Muscle of arm (tissue), 14 donors: ENCODE data around the gene KATNBL1. TPM values are rescaled to one million over a fixed set of nuclear protein-coding genes. Genes with fewer than 3 reads are reported as not detected.

ENCODE experiments used
- DNase-seq: peaks from one replicate; pipeline ENCODE4 v3.0.0-alpha.2; 2013
- long read RNA-seq, 11 donors: transcript quantifications; one replicate each; lab custom pipeline, GENCODE V29; 2026
- polyA plus RNA-seq, 12 donors: library from polyadenylated mRNA; unstranded; fragments of 120-200 nt; gene quantifications; one replicate each; pipeline ENCODE4 v1.2.1, GENCODE V29; 2013; ENCODE audit not compliant: insufficient read length in 12 of 12

Gene KATNBL1, protein sequence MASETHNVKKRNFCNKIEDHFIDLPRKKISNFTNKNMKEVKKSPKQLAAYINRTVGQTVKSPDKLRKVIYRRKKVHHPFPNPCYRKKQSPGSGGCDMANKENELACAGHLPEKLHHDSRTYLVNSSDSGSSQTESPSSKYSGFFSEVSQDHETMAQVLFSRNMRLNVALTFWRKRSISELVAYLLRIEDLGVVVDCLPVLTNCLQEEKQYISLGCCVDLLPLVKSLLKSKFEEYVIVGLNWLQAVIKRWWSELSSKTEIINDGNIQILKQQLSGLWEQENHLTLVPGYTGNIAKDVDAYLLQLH
- polyA plus RNA-seq, result 100 to 1,000 TPM in 6 of 12 donors, 10 to 100 TPM in 5, not detected in 1; 64.5 to 175 (median 116) TPM
- long read RNA-seq, donor 1, transcript KATNBL1-205 (2 exons, 739 nt), result minor isoform, 8 of 19 reads
- long read RNA-seq, donor 1, transcript KATNBL1-201 (10 exons, 2,723 nt), result major isoform, 9 of 19 reads
- long read RNA-seq, donor 1, partial matches to known transcripts, result 0 of 19 reads
- long read RNA-seq, donor 1, other reads (novel, unspliced or antisense), result 0 of 19 reads
- long read RNA-seq, donor 2, transcript KATNBL1-201 (10 exons, 2,723 nt), result major isoform, 15 of 21 reads
- long read RNA-seq, donor 2, partial matches to known transcripts, result 0 of 21 reads
- long read RNA-seq, donor 2, other reads (novel, unspliced or antisense), result 0 of 21 reads
- long read RNA-seq, donor 3, transcript KATNBL1-201 (10 exons, 2,723 nt), result major isoform, 7 of 16 reads
- long read RNA-seq, donor 3, partial matches to known transcripts, result 0 of 16 reads
- long read RNA-seq, donor 3, other reads (novel, unspliced or antisense), result 0 of 16 reads
- long read RNA-seq, donor 4, transcript KATNBL1-205 (2 exons, 739 nt), result major isoform, 6 of 10 reads
- long read RNA-seq, donor 4, partial matches to known transcripts, result 0 of 10 reads
- long read RNA-seq, donor 4, other reads (novel, unspliced or antisense), result 0 of 10 reads
- long read RNA-seq, donor 5, transcript KATNBL1-201 (10 exons, 2,723 nt), result major isoform, 12 of 30 reads
- long read RNA-seq, donor 5, transcript KATNBL1-214 (5 exons, 924 nt), result minor isoform, 6 of 30 reads
- long read RNA-seq, donor 5, partial matches to known transcripts, result 5 of 30 reads
- long read RNA-seq, donor 5, other reads (novel, unspliced or antisense), result 0 of 30 reads
- long read RNA-seq, donor 6, transcript KATNBL1-205 (2 exons, 739 nt), result major isoform, 6 of 22 reads
- long read RNA-seq, donor 6, partial matches to known transcripts, result 12 of 22 reads
- long read RNA-seq, donor 6, other reads (novel, unspliced or antisense), result 0 of 22 reads
- long read RNA-seq, donor 7, transcript KATNBL1-205 (2 exons, 739 nt), result major isoform, 10 of 22 reads
- long read RNA-seq, donor 7, transcript KATNBL1-201 (10 exons, 2,723 nt), result minor isoform, 6 of 22 reads
- long read RNA-seq, donor 7, partial matches to known transcripts, result 0 of 22 reads
- long read RNA-seq, donor 7, other reads (novel, unspliced or antisense), result 0 of 22 reads
- long read RNA-seq, donor 8, transcript KATNBL1-205 (2 exons, 739 nt), result minor isoform, 5 of 34 reads
- long read RNA-seq, donor 8, transcript KATNBL1-201 (10 exons, 2,723 nt), result major isoform, 12 of 34 reads
- long read RNA-seq, donor 8, transcript KATNBL1-215 (1 exons, 1,553 nt), result minor isoform, 5 of 34 reads
- long read RNA-seq, donor 8, transcript KATNBL1-214 (5 exons, 924 nt), result major isoform, 12 of 34 reads
- long read RNA-seq, donor 8, partial matches to known transcripts, result 0 of 34 reads
- long read RNA-seq, donor 8, other reads (novel, unspliced or antisense), result 0 of 34 reads
- long read RNA-seq, donor 9, transcript KATNBL1-201 (10 exons, 2,723 nt), result major isoform, 12 of 14 reads
- long read RNA-seq, donor 9, partial matches to known transcripts, result 0 of 14 reads
- long read RNA-seq, donor 9, other reads (novel, unspliced or antisense), result 0 of 14 reads
- long read RNA-seq, donor 10, transcript KATNBL1-214 (5 exons, 924 nt), result minor isoform, 5 of 29 reads
- long read RNA-seq, donor 10, transcript KATNBL1-205 (2 exons, 739 nt), result major isoform, 10 of 29 reads
- long read RNA-seq, donor 10, partial matches to known transcripts, result 10 of 29 reads
- long read RNA-seq, donor 10, other reads (novel, unspliced or antisense), result 0 of 29 reads
- long read RNA-seq, donor 11, transcript KATNBL1-201 (10 exons, 2,723 nt), result major isoform, 16 of 22 reads
- long read RNA-seq, donor 11, partial matches to known transcripts, result 0 of 22 reads
- long read RNA-seq, donor 11, other reads (novel, unspliced or antisense), result 0 of 22 reads

DNA sequence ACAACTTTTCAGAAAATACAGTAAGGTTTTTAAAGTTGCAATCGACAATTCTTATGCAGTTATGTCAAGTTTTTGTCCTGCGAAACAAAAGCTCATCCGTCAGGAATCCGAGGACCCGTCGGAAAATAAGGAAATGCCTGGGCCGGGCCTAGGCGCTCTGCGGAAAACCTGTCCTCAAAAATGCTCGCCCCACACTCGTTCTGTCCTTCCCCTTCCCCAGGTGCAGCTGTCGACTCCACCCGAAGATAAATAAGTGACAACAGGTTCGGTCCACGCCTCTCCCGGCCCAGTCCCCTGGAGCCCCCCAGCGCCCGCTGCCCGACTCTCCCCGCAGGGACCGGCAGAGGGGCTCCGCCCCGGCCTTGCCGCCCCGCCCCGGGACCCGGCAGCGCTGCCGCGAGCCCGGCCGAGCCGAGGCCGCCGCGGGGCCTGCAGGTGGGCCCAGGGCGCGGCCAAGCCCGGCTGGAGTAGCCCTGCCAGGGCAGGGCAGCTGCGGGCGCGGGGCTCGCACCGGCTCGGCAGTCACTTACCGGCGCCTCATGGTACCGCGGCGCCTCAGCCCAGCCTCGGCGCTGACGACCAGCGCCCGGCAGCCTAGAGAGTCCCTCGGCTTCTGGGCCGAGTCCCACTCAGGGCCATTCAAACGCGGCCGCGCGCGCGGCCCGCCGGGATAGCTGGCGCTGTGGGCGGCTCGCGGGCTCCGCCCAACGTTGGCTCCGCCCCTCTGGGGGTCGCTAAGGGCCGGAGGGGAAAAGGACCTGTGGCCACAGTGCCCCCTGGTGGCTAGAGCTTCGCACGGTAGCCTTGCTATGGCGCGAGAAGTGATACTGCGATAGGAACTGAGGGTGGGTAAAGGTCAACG, at the start of gene KATNBL1:
Gene KATNBL1, minus strand, starts transcription at position 676 of the 862 bp plus-strand sequence. CDS start 46,420 bp downstream, outside the sequence.
- DNase-seq, result peak; percentile 96

DNA sequence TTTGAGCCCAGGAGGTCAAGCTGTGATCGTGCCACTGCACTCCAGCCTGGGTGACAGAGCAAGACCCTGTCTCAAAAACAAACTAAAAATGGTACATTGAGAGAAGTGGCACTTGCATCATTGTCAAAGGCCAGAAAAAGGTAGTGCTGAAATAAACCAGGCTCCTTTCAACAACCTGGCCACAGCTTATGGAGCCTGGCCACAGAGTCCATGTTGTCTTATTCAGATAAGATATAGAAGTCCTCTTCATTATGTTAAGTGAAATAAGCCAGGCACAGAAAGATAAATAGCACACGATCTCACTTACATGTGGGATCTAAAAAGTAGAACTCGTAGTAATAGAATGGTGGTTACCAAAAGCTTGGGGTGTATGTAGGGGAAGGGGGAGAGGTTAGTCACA, 49.7 kb upstream of the KATNBL1 start:
- no peak for DNase-seq

DNA sequence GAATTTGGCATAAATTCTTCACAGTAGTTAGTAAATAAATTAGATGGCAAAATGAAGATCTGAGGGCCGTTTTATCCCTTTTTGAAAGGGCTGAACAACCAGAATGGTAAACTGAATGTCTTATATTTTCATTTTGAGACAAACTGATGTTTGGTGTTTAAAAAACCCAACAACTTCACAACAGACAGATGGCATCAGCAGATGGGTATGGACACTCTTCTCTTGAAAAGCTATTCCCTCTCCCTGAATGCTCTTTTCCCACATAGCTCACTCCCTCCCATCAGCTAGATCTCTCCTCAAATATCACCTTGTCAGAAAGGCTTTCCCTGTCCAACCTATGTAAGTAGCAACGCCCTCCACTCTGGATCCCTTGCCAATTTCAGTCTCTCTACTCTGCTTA, 48.3 kb upstream of the KATNBL1 start:
- no peak for DNase-seq

DNA sequence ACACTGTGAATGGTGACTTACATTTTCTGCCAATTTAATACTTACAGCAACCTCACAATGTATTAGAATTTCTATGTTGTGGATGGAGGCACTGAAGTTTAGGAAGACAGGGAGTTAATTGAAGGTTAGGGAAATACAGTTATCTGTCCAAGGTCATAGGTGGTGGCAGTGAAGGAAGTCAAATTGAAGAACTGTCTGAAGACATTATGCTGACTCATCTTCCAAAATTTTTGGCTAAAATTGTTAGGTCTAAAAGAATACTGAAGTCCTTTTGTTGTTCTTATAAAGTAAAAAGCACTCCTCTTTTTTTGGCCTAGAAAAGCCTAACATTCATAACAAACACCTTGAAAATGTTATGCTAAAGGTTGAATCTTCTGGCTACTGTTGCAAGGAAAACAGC, 42.6 kb upstream of the KATNBL1 start:
- no peak for DNase-seq

DNA sequence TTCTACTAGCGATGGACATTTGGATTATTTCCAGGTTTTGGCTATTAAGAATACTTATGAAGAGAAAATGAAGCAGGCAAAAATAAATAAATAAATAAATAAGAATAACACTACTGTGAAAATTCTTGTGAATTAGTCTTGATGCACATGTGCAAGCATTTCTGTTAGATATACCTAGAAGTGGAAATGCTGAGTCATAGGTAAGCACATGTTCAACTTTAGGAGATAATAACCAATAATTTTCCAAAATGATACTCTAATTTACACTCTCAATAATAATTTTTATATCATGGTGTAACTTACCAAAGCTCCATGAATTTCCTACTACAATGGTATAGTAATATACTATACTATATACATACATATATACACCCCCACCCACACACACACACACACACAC, 38.3 kb upstream of the KATNBL1 start:
- no peak for DNase-seq

DNA sequence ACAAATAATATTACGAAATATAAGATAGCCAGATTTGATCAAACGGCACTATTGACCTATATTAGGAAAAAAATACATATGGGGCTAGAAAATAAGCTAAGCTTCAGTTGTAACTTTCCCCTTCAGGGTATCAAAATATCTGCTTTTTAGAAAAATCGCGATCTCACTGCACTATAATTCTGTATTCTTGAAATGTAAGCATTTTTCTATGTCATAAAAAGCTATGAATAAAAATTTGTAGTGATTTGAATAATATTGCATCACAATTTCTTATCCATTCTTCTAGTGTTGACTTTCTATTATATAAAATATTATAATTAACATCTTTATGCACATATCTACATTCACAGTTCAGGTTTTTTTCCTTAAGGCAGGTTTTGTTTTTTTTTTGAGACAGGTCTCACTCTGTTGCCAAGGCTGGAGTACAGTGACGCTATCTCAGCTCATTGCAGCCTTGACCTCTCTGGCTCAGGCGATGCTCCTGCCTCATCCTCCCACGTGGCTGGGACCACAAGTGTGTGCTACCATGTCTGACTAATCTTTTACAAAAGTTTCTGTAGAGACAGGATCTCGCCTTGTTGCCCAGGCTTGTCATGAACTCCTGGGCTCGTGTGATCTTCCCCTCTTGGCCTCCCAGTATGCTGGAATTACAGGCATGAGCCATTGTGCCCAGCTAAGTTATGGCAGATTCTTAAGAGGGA, 36.5 kb upstream of the KATNBL1 start:
- no peak for DNase-seq

DNA sequence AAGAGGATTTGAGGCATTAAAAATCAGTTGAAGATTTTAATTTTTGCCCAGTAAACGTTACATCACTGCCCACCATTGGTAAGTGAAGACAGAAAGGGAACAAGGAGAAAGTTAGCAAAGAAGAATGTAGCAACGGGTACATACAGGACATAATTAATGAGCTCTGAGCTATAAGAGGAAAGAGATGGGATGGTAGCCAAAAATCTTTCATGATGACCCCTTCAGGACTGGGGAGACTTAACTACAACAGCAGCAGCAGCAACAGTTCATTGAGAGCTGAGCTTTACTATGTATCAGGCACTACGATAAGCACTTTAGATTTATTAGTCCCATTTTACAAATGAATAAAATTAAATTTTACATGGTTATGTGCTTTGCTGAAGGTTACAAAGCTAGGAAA, 33.3 kb upstream of the KATNBL1 start:
- no peak for DNase-seq

DNA sequence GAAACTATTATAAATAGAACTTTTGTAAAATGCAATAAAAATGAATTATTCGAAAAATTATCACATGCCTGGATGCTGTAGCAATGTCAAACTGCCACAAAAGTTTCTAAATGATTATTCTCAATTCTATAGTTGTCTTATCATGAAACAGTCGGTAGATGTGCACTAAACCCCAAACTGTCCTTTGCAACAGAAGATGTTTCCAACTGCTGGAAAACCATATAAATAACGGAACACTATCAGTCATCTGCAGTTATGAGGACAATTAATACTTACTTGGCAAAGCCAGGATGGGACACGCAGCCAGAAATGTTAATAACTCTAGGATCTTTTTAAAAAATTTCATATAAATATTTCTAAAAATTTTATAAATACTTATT, 32.4 kb upstream of the KATNBL1 start:
- DNase-seq, result no peak

DNA sequence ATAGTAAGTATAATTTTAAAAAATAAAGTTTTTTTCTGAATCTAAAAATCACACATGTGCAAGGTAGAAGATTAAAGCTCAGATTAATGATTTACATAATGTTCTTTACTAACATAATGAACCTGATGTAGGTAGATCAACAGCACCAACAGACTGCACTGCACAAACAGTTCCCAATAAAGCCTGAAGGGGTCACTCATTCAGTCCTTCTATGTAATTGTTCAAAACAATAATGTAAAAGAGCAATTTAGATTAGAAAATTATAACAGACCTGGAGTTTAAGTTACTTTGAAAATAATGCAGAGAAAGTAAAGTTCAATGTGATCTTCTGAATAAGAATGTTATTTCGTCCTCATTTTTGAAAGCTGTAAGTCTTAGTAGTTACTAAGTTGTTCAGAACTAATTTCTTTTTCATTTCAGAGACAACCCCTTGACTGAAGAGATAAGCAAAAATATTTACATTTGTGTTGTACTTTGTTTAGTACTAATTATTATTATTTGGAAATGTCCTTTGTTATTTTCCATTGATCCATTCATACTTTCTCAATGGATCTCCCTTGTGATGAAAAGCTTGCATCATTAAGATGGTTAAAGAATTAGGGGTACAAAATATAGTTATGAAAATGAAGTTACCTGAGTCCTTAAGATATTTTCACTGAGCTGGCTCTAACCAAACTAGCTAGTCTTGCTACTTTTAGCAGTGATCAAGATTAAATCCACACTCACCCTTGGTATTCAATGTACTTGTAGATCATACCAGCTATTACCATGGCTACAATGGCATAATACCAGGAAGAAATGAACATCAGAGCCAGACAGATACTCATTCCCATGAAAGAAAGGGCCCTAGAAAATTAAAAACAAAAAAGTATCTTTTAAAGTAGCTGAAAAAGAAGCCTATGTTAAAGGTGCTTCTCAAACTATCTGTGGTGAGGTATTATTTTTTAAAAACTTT, 31.8 kb upstream of the KATNBL1 start:
- DNase-seq, result no peak

DNA sequence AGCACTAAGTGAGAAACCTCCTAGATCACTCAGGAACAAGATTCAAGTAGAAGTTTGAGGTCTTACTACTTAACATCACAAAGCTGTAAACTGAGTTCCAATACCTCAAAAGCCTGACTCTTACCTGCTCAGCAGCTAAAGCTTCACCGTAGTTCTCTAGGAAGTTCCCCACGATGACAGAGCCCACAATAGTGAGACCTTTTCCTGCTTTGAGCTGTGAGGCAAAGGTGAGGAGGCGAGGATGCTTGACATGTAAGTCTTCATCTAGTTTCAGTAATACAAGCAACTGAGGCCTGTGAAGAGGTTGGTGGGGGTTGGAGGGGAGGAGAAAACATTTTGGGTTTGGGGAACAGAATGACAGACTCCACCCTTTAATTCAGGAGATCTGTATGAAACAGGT, 30.6 kb upstream of the KATNBL1 start:
- no peak for DNase-seq

DNA sequence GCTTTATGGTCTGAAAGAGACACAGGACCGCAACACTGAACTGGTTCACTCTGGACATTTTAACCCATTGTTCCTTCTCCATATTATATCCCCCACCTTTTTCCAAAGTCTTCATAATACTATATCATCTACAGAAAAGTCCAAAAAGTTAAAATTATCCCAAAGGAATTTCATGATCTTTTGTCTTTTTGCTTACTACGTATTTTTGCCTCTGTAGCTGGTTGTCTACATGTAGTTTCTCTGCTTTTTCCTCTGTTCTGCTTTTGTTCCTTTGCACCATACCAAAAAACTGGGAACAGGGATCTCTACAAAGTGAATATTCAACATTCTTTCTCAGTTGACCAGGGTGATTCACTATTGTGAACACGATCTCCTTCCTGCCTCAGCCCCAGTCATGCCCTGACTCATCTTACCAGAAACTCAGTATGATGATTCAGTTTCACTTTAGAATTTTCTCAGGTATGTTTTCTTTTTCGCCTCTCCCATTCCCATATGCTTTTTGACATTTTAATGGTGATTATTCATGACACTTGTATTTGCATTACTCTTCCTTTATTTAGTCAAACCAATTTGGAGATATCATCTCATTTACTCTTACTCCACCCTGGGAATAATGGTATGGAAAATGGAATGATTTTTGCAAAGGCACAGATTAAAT, 29.4 kb upstream of the KATNBL1 start:
- DNase-seq, result no peak

DNA sequence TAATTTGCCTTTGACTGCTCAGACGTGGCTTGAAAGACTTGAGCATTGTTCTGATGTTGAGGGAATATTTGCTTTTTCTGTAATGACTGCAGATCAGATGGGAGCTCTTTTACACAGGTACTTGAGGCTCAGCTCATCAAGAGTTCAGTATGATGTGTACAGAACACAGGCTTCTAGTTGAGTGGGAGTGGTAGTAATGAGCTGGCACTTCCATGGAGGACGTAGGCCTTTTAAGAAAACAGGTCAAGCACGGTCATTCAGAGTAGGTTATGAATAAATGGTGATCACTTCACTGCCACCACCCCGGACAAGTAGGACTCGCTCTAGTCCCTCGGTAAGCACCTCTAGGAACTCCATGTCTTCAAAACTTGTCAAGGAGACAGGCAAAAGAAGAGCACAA, 23.7 kb upstream of the KATNBL1 start:
- no peak for DNase-seq

DNA sequence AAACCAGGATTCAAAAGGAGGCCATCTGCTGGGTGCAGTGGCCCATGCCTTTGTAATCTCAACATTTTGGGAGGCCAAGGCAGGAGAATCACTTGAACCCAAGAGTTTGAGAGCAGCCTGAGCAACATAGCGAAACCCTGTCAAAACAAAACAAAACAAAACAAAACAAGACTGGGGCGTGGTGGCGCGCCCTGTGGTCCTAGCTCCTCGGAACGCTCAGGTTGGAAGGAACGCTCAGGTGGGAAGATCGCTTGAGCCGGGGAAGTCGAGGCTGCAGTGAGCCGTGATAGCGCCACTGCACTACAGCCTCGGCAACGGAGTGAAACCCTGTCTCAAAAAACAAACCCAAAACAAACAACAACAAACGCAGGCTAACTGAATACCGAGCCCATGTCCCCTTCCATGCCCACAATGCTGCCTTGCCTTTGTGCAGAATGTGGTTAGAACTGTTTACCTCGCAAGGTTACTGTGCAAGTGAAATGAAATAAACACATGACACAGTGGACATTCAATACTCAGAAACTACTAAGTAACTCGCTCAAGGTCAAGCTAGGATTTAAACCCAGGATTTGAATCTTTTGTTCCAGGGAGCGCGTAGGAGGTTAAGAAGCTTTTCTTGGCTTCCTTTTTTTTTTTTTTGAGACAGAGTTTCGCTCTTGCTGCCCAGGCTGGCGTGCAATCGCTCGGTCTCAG, 14.2 kb upstream of the KATNBL1 start:
- no peak for DNase-seq

DNA sequence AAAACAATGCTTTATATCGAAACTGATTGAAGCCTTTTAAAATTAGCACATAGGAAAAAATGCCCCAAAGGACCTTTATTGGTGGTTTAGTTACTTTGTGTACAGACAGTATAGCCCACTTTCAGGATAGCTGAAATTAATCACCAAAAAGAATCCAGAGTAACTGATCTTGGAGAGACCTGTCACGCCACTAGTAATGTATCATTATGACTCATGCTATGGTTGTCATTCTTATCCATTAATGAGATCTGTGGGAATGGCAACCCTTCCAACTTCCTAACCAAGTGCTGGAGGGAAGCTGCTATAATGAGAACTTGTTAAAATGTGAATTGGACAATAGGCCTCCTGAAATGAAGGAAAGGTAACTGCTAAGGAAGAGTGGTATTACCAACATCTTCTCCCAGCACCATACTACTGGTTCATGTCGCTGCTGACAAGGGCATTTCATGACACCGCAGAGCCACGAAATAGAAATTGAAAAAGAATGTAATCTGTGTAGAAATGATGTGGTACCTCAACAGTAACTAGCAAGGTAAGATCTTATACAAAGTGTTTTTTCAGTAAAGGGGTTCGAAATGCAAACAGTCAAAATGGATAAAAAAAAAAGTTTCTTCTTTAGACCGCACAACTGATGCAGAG, 7.8 kb upstream of the KATNBL1 start:
- no peak for DNase-seq
